Islet of Langerhans (tissue), 1 donor: ENCODE data around the gene NELFCD.
A peak's percentile ranks its signal among the peaks of the same experiment; 100 is the strongest.
"Not testable (repeated sequence)": the region's sequence is repeated elsewhere in the genome, so short reads cannot be mapped to it uniquely, and the experiment has no call there.

ENCODE experiments used
- FAIRE-seq: peaks from one replicate; lab custom pipeline; 2011; peaks lifted over from hg19 to GRCh38; lab: Jason Lieb, UNC

NELFCD gene

DNA sequence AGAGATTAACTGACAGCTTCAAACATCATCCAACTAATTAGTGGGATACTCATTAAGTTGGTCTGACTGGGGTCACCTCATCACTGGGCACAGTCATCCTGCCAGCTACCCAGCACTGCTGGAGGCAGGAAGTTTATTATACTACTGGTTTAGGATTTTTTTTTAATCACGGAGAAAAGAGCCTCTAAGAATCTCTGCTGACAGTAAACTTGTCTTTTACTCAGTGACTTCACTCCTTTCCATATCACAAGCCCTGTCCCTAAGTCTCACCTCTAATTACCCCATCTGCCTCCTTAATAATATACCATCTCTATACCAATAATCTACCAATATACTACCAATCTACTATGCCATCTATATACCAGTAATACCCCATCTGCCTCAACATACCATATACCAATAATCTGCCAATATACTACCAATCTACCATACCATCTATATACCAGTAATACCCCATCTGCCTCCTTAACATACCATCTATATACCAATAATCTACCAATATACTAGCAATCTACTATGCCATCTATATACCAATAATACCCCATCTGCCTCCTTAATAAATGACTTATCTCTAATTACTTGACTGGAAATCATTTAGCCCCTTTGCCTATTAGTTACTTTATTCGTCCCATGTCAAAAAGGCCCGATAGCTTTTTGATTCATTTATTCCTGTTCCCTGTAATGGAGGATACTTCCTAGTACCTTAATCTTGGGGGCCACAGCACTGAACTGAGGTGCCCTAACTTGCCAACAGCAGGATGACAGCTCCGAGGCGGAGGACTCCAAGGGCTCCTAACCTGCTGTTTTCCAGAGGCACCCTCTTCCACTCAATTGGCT is 46.1 kb downstream of the NELFCD start:
- FAIRE-seq, result no peak

DNA sequence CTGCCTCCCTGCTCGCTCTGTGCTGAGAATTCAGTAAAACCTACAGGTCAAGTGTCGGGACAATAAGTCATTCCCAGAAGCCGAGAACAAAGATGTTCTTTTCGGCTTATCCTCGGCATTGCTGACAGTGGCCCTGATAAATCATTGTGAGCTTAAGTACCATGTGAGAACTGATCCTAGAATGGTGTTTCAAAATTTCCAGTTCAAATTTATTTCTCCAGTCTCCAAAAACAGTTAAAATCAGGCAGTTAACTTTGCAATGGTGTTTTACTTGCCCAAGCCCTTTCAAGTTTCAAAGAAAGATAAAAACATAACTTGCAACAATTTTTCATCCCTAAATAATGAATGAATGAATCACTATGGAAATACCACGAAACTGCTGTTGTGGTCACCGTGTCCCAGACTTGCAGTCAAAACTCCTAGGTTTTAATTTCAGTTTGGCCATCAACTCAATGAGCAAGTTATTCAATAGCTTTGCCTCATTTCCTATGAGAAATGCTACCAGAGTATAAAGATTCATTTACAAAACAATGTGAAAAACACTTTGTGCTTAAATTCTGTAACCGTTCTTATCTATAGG is 46.8 kb downstream of the NELFCD start:
- FAIRE-seq, result no peak

DNA sequence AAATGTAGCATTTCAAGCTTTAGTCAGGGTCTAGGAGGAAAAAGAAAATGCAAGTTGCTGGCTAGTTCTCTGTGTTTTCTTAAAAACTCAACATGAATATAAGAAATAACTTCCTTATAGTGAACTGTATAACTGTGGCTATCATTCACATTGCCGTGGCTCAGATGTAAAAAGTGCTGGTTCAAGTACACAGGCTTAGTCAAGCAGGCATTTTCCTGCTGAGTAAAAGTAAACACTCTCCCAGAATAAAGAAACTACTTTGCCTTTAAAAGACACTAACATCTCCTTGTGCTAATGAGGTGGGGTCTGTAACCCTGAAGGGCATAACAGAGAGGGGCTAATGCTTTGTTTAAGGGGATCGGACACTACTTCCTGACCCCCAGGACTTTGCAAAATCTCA is 47.8 kb downstream of the NELFCD start:
- FAIRE-seq, result peak; percentile 36

DNA sequence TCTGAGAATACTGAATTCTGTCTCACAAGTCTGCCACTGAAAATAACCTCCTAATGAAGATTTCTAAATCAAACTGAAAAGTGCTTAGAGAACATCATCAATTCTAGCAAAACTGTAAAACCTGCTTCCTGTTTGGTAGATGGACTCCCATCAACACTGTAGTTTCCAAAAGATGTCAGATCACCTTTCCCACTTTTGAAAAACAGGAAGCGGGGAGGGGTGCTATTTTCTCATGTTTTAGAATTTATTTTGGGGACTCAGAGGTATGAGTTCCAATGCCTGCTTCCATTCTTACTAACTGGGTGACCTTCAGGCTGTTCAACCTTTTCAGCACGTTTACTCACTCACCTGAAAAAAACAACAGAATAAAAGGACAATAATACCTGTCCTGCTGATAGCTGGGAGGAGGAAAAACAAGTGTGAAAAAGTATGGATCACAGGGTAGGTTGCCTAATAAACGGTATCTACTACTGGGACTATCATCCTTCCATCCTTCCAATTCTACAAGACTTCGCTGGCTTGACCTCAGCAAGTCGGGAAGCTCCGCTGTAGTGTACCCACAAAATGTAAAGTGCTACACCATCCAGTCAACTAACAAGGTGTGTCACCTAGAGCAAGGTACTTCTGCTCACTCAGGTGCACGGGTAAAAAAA is 50.0 kb downstream of the NELFCD start:
- no peak for FAIRE-seq

DNA sequence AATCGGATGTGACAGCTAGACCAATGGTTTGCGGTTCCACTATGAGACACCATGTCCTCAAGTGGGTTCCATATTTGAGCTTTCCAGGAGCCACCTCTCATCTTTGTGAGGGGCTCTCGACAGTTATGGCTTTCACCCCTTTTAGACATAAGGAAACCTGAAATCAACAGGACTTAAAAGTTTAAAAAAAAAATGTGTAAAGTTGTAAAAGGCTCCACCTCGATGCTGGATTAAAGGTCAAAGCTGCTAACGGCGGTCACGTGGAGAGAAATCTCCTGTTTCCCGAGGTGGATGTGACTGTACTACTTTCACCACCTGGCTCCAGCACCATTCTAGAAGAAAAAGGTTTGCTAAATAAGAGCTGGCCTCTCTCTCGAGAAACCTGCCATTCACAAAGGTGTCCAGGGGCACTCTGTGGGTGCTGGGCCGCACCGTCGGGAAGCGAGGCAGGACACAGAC is 50.5 kb downstream of the NELFCD start:
- FAIRE-seq, result no peak

DNA sequence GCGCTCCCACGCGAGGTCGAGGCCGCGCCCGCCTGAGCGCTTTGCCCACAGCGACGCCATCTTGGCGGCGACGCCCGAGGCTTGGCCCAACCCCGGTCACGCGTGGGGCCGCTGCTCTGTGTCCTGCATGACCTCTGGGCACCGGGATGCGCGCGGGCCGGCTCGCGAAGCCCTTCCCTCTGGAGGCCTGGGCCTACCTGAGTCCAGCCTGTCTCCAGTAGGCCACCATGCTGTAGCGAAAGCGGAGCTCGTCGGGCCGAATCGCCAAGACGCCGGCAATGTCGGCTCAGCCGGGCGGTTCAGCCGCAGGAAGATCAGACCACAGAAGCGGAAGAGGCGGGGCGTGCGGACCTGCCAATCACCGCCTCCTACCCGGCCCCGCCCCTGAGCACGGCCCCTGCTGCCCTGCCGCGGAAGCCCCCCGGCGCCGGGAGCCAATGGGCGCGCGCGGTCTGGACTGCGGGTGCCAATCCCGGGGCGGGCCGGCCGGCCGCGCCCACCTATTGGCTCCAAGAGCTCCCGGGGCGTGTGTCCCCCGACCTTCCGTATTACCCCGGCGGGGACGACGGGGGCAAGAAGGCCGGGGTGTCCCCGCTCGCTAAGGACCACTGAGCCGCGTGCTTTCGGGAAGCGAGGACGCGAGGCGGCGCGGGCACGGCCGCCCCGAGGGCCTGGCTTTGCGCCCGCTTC is 51.1 kb downstream of the NELFCD start, which contains the start of gene ATP5F1E:
TSS of gene ATP5F1E (minus strand) at position 313 of the 690 bp plus-strand sequence. CDS start at position 229, 84 bp downstream.
- no peak for FAIRE-seq

DNA sequence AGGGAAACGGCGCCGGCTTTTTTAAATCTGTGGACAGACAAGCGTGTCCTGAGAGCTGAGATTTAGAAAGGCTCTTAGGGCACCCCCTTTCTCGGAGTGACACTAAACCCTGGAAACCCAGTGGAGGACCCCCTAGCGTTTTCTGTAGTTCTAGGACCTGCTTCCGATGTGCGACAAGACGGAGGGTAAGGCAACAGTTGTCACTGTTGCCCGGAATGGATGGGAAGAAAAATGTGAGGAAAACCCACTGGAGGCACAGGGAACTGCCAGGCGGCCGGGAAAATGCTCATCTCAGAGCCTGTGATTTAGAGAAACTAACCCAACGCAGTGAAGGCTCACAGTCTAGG is 51.6 kb downstream of the NELFCD start:
- no peak for FAIRE-seq

DNA sequence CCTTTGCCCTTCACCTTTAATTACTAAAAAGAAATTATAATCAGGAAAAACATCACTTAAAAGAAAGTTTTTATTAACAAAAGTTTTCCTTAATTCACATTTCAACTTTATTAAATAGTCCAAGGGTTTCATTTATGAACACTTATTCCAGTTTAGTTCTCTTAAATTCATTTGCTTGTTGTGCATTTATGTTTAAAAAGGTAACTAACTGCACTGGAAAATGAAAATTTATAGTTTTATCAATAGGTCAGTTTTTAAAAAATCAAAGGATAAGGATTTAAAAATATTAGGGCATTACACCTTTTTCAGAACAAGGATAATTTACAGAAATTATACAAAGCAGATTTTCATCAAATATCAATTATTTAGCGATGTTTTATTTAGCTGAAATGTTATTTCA is 52.0 kb downstream of the NELFCD start:
- FAIRE-seq, result peak; percentile 33

DNA sequence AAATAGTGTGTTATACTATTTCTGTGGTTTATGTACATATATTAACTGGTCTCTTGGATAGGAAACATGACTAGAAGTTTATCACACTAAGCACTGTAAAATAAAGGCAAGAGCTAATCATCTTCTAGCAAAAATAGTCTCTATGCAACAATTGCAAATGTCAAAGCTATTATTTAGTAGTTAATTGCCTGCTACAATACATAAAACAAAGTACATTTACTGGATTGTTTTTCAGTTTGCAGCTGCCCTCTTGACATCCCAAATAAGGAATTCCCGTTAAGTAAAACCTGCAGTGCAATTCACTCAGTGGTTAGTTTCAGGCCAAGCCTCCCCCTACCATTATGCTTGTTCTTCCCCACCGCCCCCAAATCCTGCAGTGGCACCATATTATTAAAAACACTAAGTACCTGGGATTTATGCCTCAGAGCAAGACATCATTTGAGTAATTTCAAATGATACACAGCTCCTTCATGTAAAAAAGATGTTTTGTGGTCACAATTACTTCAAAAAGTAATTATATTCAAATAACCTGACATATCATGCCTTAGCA is 52.6 kb downstream of the NELFCD start:
- FAIRE-seq, result no peak

DNA sequence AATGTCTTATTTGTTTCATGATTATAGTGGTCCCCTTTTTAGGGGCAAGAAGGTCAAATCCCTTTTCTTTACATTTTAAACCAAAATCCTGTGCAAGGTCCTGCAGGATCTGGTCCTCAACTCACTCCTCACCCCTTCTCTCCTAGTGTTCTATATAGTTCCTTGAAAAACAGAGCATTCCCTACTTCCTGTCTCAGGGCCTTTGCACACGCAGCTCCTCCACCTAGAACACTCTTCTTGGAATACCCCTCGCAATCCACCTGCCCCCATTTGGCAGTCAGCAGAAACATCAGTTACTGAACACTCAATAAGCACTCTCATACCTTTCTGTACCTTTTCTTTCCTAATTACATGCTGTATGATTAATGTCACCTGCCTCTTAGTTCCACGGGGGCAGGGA is 54.3 kb downstream of the NELFCD start:
- FAIRE-seq, result no peak

DNA sequence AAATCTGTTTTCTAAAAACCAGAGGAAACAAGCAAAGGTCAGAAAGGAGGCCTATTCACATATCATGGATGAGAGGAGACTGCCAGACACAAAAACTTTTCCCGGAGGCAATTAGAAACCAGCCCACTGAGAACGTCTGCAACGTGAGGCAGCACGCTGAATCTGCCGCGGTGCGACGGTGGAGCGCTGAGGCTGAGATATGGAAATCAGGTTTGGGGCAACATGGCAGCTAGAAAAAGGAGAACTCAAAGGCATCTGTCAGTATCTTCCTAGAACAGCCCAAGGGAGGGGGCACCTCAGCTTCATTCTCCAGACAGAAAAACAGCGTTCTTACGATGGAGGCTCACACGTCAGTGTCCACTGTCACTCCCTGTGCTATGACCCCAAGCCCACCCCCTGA is 56.3 kb downstream of the NELFCD start:
- FAIRE-seq, result no peak

DNA sequence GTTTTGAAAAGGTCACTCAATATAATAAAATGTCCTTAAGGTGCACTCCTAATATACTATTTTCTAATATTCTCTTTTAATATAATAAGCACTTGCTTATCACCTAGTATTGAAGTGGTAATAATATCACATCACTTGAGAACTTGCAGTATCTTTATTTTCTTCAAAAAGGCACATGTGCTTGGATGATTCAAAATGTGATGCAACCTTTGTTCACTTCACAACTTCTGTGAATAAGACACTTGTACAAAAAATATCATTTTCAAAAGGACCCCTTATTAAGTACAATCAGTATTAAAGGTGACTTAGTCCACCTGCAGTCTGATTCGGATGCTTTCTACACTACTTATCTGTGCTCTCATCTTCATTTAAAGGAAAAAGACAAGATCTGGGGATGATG is 58.2 kb downstream of the NELFCD start:
- FAIRE-seq, result no peak

DNA sequence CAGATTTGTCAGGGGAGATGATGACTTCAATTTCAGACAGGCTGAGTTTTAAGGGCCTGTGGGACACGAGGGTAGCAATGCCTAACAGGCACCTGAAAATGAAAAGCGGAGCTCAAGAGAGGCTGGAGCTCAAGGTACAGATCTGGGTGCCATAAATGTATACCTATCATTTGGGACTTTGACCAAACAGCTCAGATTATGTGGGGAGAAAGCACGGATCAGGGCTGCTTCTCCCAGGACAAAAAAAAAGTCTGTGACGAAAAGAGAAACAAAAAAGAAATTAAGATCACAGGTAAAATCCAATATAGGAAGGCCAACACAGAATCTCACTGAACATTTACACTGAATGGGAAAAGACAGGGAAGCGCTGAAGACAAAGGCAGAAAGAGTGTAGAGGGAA is 59.6 kb downstream of the NELFCD start:
- no peak for FAIRE-seq

DNA sequence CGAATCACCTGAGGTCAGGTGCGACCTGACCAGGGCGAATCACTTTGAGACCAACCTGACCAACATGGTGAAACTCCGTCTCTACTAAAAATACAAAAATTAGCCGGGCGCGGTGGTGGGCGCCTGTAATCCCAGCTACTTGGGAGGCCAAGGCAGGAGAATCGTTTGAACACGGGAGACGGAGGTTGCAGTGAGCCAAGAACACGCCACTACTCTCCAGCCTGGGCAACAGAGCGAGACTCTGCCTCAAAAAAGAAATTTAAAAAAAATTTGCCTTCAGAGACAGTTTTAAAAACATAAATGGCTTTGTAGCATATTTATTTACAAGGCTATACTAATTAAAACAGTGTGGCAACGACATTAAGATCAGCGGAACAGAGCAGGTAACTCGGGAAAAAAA is 60.4 kb downstream of the NELFCD start:
- not testable (repeated sequence) for FAIRE-seq

DNA sequence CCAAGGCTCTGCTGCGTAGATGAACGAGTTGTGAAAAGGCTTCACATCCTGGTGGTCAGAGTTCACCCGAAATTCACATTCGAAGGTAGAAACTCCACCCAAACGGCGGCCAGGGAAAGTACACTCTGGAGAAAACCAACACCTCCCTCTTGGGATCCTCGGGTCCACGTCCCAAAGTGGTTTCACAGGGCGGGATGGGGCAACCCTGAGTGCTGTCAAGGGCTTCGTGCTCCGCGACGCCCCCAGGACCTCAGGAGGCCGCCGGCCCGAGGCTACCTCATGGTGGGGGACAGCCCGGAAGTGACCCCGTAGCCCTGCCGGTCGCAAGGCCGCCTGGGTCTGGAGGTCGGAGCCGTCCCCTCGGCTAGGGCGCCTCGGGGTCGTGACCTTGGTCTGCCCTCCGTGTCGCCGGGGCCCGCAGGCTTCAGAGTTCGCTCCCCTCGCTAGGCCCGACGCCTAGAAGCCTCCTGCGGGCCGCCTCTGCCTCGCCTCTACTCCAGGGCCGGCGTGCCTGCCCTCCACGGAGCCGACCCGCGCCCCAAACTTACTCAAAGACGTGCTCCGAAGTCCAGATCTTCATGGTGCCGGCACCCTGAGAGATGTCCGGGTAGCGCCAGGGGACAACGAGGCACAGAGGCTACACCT is 61.2 kb downstream of the NELFCD start, which contains the start of gene PRELID3B:
TSS of gene PRELID3B (minus strand) at position 636 of the 645 bp plus-strand sequence. CDS start at position 580, 56 bp downstream.
- FAIRE-seq, result no peak

DNA sequence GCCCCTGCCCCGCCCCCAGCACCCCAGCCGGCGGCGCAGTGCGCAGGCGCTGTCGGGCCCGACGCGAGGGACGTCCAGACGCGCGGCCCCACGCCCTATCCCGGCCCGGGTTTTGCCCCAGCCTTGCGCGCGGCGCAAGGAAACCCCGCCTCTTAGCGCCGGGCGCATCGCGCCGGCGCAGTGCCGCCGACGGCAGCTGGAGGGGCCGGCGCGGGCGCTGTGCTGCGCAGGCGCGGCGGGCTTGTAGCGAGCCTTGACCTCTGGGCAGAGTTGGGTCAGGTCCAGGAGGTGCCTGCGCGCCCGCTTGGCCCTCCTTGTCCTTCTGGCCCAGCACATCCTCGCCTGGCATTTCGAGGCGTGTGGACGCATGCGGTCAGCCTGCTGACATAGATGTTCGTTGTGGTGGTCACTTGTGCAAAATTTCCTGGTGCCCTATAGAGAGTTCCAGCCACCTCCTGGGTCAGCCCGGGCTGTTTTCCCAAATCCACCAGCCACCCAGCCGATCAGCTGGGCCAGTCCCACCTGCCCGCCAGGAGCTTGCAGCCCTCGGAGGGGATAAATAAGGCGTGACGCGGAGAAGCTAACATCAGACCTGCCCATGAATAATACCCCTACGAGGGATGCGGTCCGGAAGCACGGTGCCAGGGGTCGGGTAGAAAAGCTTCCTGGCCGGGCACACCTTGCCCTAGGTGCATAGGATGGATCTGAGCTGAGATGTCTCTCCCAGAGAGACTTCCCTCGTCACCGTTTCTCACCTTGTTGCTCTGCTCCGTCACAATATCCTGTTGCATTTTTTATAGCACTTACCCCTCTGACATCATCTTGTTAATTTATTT is 62.0 kb downstream of the NELFCD start:
- no peak for FAIRE-seq

DNA sequence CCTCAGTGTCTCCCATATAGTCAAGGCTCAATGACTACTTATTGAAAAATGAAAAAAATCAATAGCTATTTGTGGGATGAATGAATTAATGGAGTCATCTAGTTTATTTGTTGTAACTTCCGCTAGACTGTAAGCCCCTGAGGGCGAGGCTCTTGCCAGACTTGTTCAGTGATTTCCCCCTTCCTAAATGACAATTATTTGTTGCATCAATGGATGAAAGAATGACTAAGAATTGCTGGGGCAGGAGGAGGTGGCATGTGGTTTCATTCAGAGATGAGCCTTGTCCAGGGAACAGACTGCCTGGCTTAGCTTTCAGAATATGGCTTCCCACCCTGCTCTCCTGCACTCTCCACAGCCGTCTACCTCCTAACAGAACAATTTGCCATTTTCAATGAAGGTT is 62.6 kb downstream of the NELFCD start:
- FAIRE-seq, result no peak

DNA sequence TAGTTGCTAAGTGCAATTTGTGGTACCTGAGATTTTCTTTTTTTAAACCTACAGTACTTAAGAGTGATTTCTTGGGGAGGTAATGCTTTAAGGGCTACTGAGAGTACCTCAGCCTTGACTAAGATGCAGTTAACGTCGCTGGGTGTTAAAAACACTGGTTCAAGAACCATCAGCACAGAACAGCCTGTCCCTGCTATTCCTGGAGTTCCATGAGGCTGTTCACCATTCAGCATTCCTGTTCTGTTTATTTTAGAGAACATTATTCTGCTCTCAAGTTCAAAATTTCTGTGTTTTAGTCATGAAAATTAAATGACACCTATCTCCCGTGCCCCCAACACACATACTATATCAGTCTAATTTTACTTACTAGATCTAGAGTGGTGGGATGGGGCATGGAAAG is 63.2 kb downstream of the NELFCD start:
- FAIRE-seq, result no peak
